K562 (cell line): ENCODE results near the gene SRC. TPM values are rescaled to one million over a fixed set of nuclear protein-coding genes. Genes with fewer than 3 reads are reported as not detected.

Experiments used
- ATAC-seq: fragments of 200-7000 bp; cut with Tn5 transposase; 3 replicates; pipeline ENCODE4 v1.9.1; 2020; ENCODE audit warnings: moderate library complexity
- BruUV-seq: library from RNA; stranded (reverse); fragments of 400-500 nt; replicated peaks from 2 replicates; lab custom pipeline; 2021; lab: Mats Ljungman, UMichigan
- CTCF ChIA-PET: fragments of 300-600 bp; formaldehyde crosslinking; extraction: SDS; loops from one replicate; lab custom pipeline; 2021; ENCODE audit warnings: low intra/inter-chr PET ratio; lab: Yijun Ruan, JAX
- POLR2A ChIA-PET: fragments of 300-600, 350-650 bp; sonication (Branson Sonifier 250); formaldehyde crosslinking; extraction: SDS; loops from one replicate; lab custom pipeline; 2021; ENCODE audit warnings: antibody characterized with exemption, inconsistent platforms; lab: Yijun Ruan, JAX
- DNase-seq, 4 experiments: peaks; one replicate each; pipeline versions ENCODE4 v3.0.0 to v3.0.0-alpha.2; 2011 to 2018; ENCODE audit warnings: low spot score in 3 of 4, mixed read lengths in 3 of 4; ENCODE audit errors: extremely low read depth in 1 of 4
- FAIRE-seq: peaks from 2 replicates; lab custom pipeline; 2011; peaks lifted over from hg19 to GRCh38; lab: Jason Lieb, UNC
- H2AFZ ChIP-seq: 2 replicates; pipeline ENCODE4 v1.6.0; 2011; ENCODE audit warnings: low read depth, low read length, control low read depth, inconsistent platforms
- H3K27ac ChIP-seq: fragments of 200-600 bp; 3 replicates; pipeline ENCODE4 v1.8.0; 2011; ENCODE audit warnings: low read depth, mild to moderate bottlenecking, control low read depth, inconsistent platforms, low read length, moderate library complexity, mixed read lengths; ENCODE audit errors: extremely low read depth
- H3K27me3 ChIP-seq, 2 experiments: fragments of 300-600 bp in 1 of 2; 2 replicates in 1 of 2; 3 replicates in 1 of 2; pipeline versions ENCODE4 v1.6.0 to v1.8.0; 2011; ENCODE audit warnings: inconsistent platforms in 2 of 2, low read length in 2 of 2, mild to moderate bottlenecking in 1 of 2, mixed read lengths in 1 of 2, moderate library complexity in 1 of 2; ENCODE audit not compliant: control insufficient read depth in 2 of 2, insufficient read depth in 2 of 2
- H3K36me3 ChIP-seq: fragments of 300-600 bp; 3 replicates; pipeline ENCODE4 v1.8.0; 2011; ENCODE audit warnings: mild to moderate bottlenecking, low read length, inconsistent platforms; ENCODE audit not compliant: control insufficient read depth, insufficient read depth
- H3K4me1 ChIP-seq, 2 experiments: fragments of 200-600 bp in 1 of 2; replicated peaks in 1 of 2; 2 replicates in 1 of 2; 3 replicates in 1 of 2; pipeline versions ENCODE4 v1.5.1 to v1.8.0; 2011; ENCODE audit warnings: inconsistent platforms in 2 of 2, low read length in 2 of 2, mild to moderate bottlenecking in 1 of 2, mixed read lengths in 1 of 2, moderate library complexity in 1 of 2; ENCODE audit not compliant: control insufficient read depth in 2 of 2, insufficient read depth in 2 of 2
- H3K4me2 ChIP-seq: 2 replicates; pipeline ENCODE4 v1.6.1; 2011; ENCODE audit warnings: low read length, control low read depth, inconsistent platforms, mixed read lengths; ENCODE audit not compliant: insufficient read depth
- H3K4me3 ChIP-seq: fragments of 200-600 bp; sonication (generic), shearing (Covaris generic); 2 replicates; pipeline ENCODE4 v1.5.1; 2016; ENCODE audit warnings: control low read depth, inconsistent platforms
- H3K79me2 ChIP-seq: fragments of 200-600 bp; 3 replicates; pipeline ENCODE4 v1.8.0; 2011; ENCODE audit warnings: low read length, inconsistent platforms; ENCODE audit not compliant: control insufficient read depth, insufficient read depth
- H3K9ac ChIP-seq, 2 experiments: 2 replicates each; pipeline versions ENCODE4 v1.6.0 to v1.6.1; 2011; ENCODE audit warnings: low read depth in 2 of 2, low read length in 2 of 2, control low read depth in 1 of 2, inconsistent platforms in 1 of 2, mild to moderate bottlenecking in 1 of 2, mixed read lengths in 1 of 2; ENCODE audit not compliant: insufficient read depth in 1 of 2
- H3K9me1 ChIP-seq: one replicate; pipeline ENCODE4 v1.6.0; 2011; ENCODE audit warnings: inconsistent platforms, mild to moderate bottlenecking, low read length, moderate library complexity; ENCODE audit not compliant: control insufficient read depth, insufficient read depth
- H3K9me3 ChIP-seq: replicated peaks from 2 replicates; pipeline ENCODE4 v1.5.1; 2011; ENCODE audit warnings: low read depth, low read length, inconsistent platforms; ENCODE audit not compliant: control insufficient read depth, insufficient read depth
- H4K20me1 ChIP-seq: replicated peaks from 2 replicates; pipeline ENCODE4 v1.6.1; 2011; ENCODE audit warnings: low read length, inconsistent platforms, mixed read lengths; ENCODE audit not compliant: control insufficient read depth, insufficient read depth
- BCOR ChIP-seq: fragments of 450-650 bp; IDR thresholded peaks from 2 replicates; pipeline ENCODE4 v1.6.1; 2016
- BRD9 ChIP-seq: fragments of 450-650 bp; IDR thresholded peaks from 2 replicates; pipeline ENCODE4 v1.6.1; 2018; ENCODE audit warnings: low read depth; ENCODE audit not compliant: partially characterized antibody
- CHAMP1 ChIP-seq: fragments of 450-650 bp; IDR thresholded peaks from 2 replicates; pipeline ENCODE4 v1.6.1; 2016; ENCODE audit warnings: mild to moderate bottlenecking
- ETS2 ChIP-seq: IDR thresholded peaks from 2 replicates; pipeline ENCODE4 v1.6.1; 2016; ENCODE audit warnings: borderline replicate concordance, missing genetic modification characterization, mild to moderate bottlenecking, moderate library complexity, missing compliant biosample characterization; ENCODE audit not compliant: poor library complexity, severe bottlenecking
- MAFK ChIP-seq: IDR thresholded peaks from 2 replicates; pipeline ENCODE4 v1.6.1; 2011; ENCODE audit warnings: low read length, improper control_type of control experiment
- MXD1 ChIP-seq: fragments of 250-450 bp; sonication (Bioruptor Pico); IDR thresholded peaks from 2 replicates; pipeline ENCODE4 v1.8.0; 2021; ENCODE audit warnings: borderline replicate concordance, mild to moderate bottlenecking, moderate library complexity; ENCODE audit not compliant: poor library complexity, severe bottlenecking
- PCBP2 ChIP-seq: fragments of 200-400 bp; formaldehyde crosslinking; IDR thresholded peaks from 2 replicates; pipeline ENCODE4 v1.6.1; 2018; ENCODE audit warnings: low read length, low read depth, mild to moderate bottlenecking, moderate library complexity; ENCODE audit not compliant: poor library complexity, severe bottlenecking
- RBM25 ChIP-seq: fragments of 200-400 bp; formaldehyde crosslinking; IDR thresholded peaks from 2 replicates; pipeline ENCODE4 v1.6.1; 2018; ENCODE audit warnings: low read length, low read depth, moderate library complexity; ENCODE audit not compliant: severe bottlenecking
- THAP12 ChIP-seq: fragments of 250-450 bp; sonication (Bioruptor Pico); IDR thresholded peaks from 2 replicates; pipeline ENCODE4 v1.9.0; 2021; ENCODE audit warnings: mild to moderate bottlenecking, inconsistent platforms
- ZFP36 ChIP-seq: fragments of 150-350 bp; IDR thresholded peaks from 2 replicates; pipeline ENCODE4 v1.6.1; 2018; ENCODE audit warnings: low read length, low read depth; ENCODE audit not compliant: partially characterized antibody
- WGBS: fragments of 100-300 bp; shearing (Covaris generic); methylation state at CpG from one replicate; pipeline ENCODE4 v1.1.6; 2016; ENCODE audit warnings: low coverage, mixed read lengths; ENCODE audit not compliant: insufficient coverage; ENCODE audit errors: missing lambda C conversion rate; 5-methylcytosine and 5-hydroxymethylcytosine counted together
- in situ Hi-C: fragments of 300-500 bp; cut with MboI; formaldehyde crosslinking; loops from 4 replicates; pipeline ENCODE4 v1.15.0; 2018; ENCODE audit warnings: inconsistent platforms, mixed read lengths
- intact Hi-C: fragments of 100-400 bp; cut with micrococcal nuclease; formaldehyde crosslinking; loops from 2 replicates; pipeline ENCODE4 v1.14.2; 2022
- polyA plus RNA-seq, 8 experiments: library from polyadenylated mRNA; depleted of rRNA in 4 of 8; stranded (reverse) in 5 of 8; unstranded in 3 of 8; fragments of >200 nt; fragmentation: Nextera tagmentation in 2 of 8; fragmentation: Illumina TruSeq in 1 of 8; extraction: Ambion mirVana in 2 of 8; extraction: Trizol in 1 of 8; gene quantifications; 2 replicates each; pipeline versions ENCODE4 v1.2.1 to v1.2.3, GENCODE V29; 2011 to 2014; ENCODE audit warnings: inconsistent platforms in 1 of 8, missing spikeins in 1 of 8
- total RNA-seq, 7 experiments: library from RNA; depleted of rRNA in 6 of 7; stranded (reverse); fragments of >200 nt in 6 of 7; fragmentation: Illumina TruSeq in 2 of 7; extraction: Trizol in 2 of 7; gene quantifications; 2 replicates each; pipeline versions ENCODE4 v1.2.1 to v1.2.3, GENCODE V29; 2011 to 2021; ENCODE audit warnings: low replicate concordance in 1 of 7
- TF ChIP-seq, protein P1 (sequence below): IDR thresholded peaks from 2 replicates; pipeline ENCODE4 v1.6.1; 2012; ENCODE audit warnings: low read depth, low read length, improper control_type of control experiment, borderline replicate concordance
- TF ChIP-seq, protein P2 (sequence below), 2 experiments: fragments of 450-650 bp in 1 of 2; sonication (generic) in 1 of 2; formaldehyde crosslinking; conservative IDR thresholded peaks; 2 replicates each; pipeline versions ENCODE4 v1.4.0 to v1.8.1; 2020 to 2022; ENCODE audit warnings: mild to moderate bottlenecking in 1 of 2, missing genetic modification reagents in 1 of 2

Gene SRC
- total and polyA plus RNA-seq, 9 of the 15 experiments (the other 6 are each of a cell fraction or from before 2014, with no cell fraction given) = 0.06 to 8.5 (median 3.1) TPM

DNA sequence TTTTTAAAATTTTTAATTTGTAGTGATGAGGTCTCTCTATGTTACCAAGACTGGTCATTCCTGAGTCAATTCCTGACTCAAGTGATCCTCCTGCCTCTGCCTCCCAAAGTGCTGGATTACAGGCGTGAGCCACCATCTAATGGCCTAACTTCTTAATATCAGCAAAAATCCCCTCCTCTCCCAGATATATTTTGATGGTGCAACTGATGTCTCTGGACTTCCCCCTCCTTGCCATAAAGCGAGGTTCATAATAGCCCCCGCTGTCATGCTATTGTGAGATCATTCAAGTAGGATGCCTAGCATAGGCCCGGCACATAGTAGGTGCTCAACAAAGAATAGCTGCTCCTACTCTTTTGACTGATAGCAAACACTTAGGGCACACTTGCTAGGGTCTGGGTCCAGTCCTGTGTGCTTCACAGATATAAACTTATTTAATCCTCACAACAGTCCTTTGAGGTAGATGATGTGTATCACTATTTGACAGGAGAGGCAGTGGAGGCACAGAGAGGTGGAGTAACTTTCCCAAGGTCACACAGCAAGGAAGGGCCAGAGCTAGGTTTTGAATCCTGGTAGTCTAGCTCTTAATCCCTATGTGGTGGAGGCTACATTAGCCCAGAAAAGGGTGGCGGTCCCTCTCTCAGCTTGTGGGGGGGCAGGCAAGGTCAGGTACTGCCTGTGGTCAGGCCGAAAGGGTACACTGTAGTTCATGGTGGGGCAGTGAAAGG is 14.6 kb downstream of the SRC start:
- ATAC-seq (no peak), FAIRE-seq (no peak), DNase-seq (no peak)
- H2AFZ ChIP-seq = no peak overlapping the region
- H3K4me2 ChIP-seq = no peak overlapping the region
- peak overlapping the region in 1 of 2 experiments; percentile 32; a peak in 1 of 4 replicates for H3K9ac ChIP-seq
- no peaks in the 10 kb centered on the region for H3K9me3 ChIP-seq
- H3K27me3 ChIP-seq = no peaks in the 10 kb centered on the region
- BruUV-seq = no TSS peak
- ChIA-PET POLR2A (interaction anchor here (0.6 to 1.5 kb wide), 4 partner anchors 9 to 26 kb away, joined by 3 to 5 read pairs (median 3); no protein-coding TSS in a partner anchor), CTCF (no interaction called here)
- intact Hi-C loops (no loop called here), in situ Hi-C loops (no loop called here)
- H3K4me3 ChIP-seq = no peak overlapping the region
- H4K20me1 ChIP-seq = peaks cover 10% of the 10 kb centered on the region; the same call in 1 of the 2 replicates
- 55% methylated on average over 6 of the region's 6 CpGs for WGBS
- no peaks in the 10 kb centered on the region for H3K9me1 ChIP-seq
- peaks cover 0 to 34% of the 10 kb centered on the region in 2 experiments; a peak in 2 of 5 replicates for H3K4me1 ChIP-seq
- no peaks in the 10 kb centered on the region for H3K79me2 ChIP-seq
- H3K27ac ChIP-seq = no peak overlapping the region
- peaks cover under 1% of the 10 kb centered on the region; the same call in 1 of the 3 replicates for H3K36me3 ChIP-seq
- TF ChIP-seq ETS2 (tag) = no peak
- TF ChIP-seq CHAMP1 = no peak
- TF ChIP-seq THAP12 = no peak
- peak; percentile 94 for TF ChIP-seq BCOR
- no peak for TF ChIP-seq MXD1 (CRISPR knock-in tag)
- TF ChIP-seq, protein P1, sequence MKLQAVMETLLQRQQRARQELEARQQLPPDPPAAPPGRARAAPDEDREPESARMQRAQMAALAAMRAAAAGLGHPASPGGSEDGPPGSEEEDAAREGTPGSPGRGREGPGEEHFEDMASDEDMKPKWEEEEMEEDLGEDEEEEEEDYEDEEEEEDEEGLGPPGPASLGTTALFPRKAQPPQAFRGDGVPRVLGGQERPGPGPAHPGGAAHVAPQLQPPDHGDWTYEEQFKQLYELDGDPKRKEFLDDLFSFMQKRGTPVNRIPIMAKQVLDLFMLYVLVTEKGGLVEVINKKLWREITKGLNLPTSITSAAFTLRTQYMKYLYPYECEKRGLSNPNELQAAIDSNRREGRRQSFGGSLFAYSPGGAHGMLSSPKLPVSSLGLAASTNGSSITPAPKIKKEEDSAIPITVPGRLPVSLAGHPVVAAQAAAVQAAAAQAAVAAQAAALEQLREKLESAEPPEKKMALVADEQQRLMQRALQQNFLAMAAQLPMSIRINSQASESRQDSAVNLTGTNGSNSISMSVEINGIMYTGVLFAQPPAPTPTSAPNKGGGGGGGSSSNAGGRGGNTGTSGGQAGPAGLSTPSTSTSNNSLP = no peak
- peak; percentile 91 for TF ChIP-seq RBM25
- TF ChIP-seq, protein P2, sequence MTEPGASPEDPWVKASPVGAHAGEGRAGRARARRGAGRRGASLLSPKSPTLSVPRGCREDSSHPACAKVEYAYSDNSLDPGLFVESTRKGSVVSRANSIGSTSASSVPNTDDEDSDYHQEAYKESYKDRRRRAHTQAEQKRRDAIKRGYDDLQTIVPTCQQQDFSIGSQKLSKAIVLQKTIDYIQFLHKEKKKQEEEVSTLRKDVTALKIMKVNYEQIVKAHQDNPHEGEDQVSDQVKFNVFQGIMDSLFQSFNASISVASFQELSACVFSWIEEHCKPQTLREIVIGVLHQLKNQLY (CRISPR knock-in tag; conservative IDR thresholded peaks at IDR 0.05) = no peak
- peak; percentile 89 for TF ChIP-seq ZFP36
- TF ChIP-seq MAFK = no peak
- peak; percentile 41 for TF ChIP-seq BRD9
- TF ChIP-seq PCBP2 = no peak
